Mucosa of descending colon (tissue), 3 donors: ENCODE measurements around the gene KLHDC9. TPM values are rescaled to one million over a fixed set of nuclear protein-coding genes. Genes with fewer than 3 reads are reported as not detected.

Source experiments
- ATAC-seq: fragments of 200-7000 bp; cut with Tn5 transposase; one replicate; pipeline ENCODE4 v1.9.1; 2020; ENCODE audit warnings: mild to moderate bottlenecking, moderate library complexity
- DNase-seq, 3 donors: peaks; one replicate each; pipeline ENCODE4 v3.0.0-alpha.2; 2020
- H3K36me3 ChIP-seq: fragments of 200-600 bp; one replicate; pipeline ENCODE4 v1.8.0; 2021; ENCODE audit warnings: low read depth, mild to moderate bottlenecking
- H3K4me1 ChIP-seq: fragments of 200-600 bp; one replicate; pipeline ENCODE4 v1.8.0; 2021; ENCODE audit warnings: low read depth, mild to moderate bottlenecking
- H3K4me3 ChIP-seq: fragments of 200-600 bp; one replicate; pipeline ENCODE4 v1.8.0; 2021; ENCODE audit warnings: mild to moderate bottlenecking
- H3K9me3 ChIP-seq: fragments of 200-600 bp; one replicate; pipeline ENCODE4 v1.8.0; 2021; ENCODE audit warnings: mild to moderate bottlenecking
- CTCF ChIP-seq: fragments of 200-600 bp; IDR thresholded peaks from one replicate; pipeline ENCODE4 v1.8.0; 2022; ENCODE audit warnings: antibody characterized with exemption, mild to moderate bottlenecking
- intact Hi-C, 2 donors: fragments of 100-400 bp; cut with DNase I in 1 of 2; cut with micrococcal nuclease in 1 of 2; formaldehyde crosslinking; loops; one replicate each; pipeline versions ENCODE4 v1.11.0 to v1.11.1; 2022; cut with DNase I, micrococcal nuclease
- total RNA-seq, 3 donors: library from RNA; stranded (reverse); fragmentation: NEBNext Ultra II Directional in 2 of 3; extraction: Animal tissue kit (Norgen Biotek cat#: 25700) in 2 of 3; gene quantifications; one replicate each; pipeline versions ENCODE4 v1.2.1 to v1.2.4, GENCODE V29; 2021 to 2023
- donor health status: DM: no; HTN: no; CAD: no; lungs with moderate emphysema.
- donor health status: DM: no; HTN: no; CAD: no.
- donor health status: DM: no; HTN: yes; CAD: no.

Gene KLHDC9
- total RNA-seq, 3 donors from 2014 or later: 9.5 to 10.7 (median 9.7) TPM

GRCh38 chr1:161128591-161129420, 30.6 kb downstream of the KLHDC9 start:
- ATAC-seq: no peak
- H3K9me3 ChIP-seq: no peaks in the 10 kb centered on the region
- DNase-seq: no peak
- TF ChIP-seq CTCF: no peak
- no peaks in the 10 kb centered on the region for H3K36me3 ChIP-seq
- peaks cover 8% of the 10 kb centered on the region for H3K4me1 ChIP-seq
- H3K4me3 ChIP-seq: no peak overlapping the region
- intact Hi-C loops: no loop called here

- Histone ChIP-seq H3K4me1 (peaks cover 16% of the 10 kb centered on the region), H3K36me3 (no peaks in the 10 kb centered on the region), H3K9me3 (no peaks in the 10 kb centered on the region), H3K4me3 (no peak overlapping the region)
- DNase-seq (no peak), ATAC-seq (no peak)
- intact Hi-C loops: no loop called here
- TF ChIP-seq CTCF: no peak
These were observed 32.1 kb downstream of the KLHDC9 start for GRCh38 chr1:161130266-161130665.

- no peak for ATAC-seq
- DNase-seq: peak in 1 of 3 donors; percentile 21
- Histone ChIP-seq H3K4me1 (peaks cover 16% of the 10 kb centered on the region), H3K9me3 (no peaks in the 10 kb centered on the region), H3K36me3 (no peaks in the 10 kb centered on the region), H3K4me3 (peak overlapping the region; percentile 49)
- TF ChIP-seq CTCF: no peak
- intact Hi-C loops: no loop called here
These were observed 33.6 kb downstream of the KLHDC9 start for GRCh38 chr1:161131523-161132409.

GRCh38 chr1:161132410-161133219, 34.5 kb downstream of the KLHDC9 start, which contains the start of gene DEDD:
Gene DEDD, minus strand, starts transcription at chr1:161132667. Its CDS starts 8,205 bp downstream, at chr1:161124462.
- no peaks in the 10 kb centered on the region for H3K36me3 ChIP-seq
- no peak for TF ChIP-seq CTCF
- H3K4me3 ChIP-seq: peak within 1 kb of the TSS; percentile 49
- peaks cover 16% of the 10 kb centered on the region for H3K4me1 ChIP-seq
- ATAC-seq: peak; percentile 94
- DNase-seq: peak; percentile 91 to 97 (median 91)
- no peaks in the 10 kb centered on the region for H3K9me3 ChIP-seq
- intact Hi-C loops: no loop called here

GRCh38 chr1:161133220-161133740, 35.1 kb downstream of the KLHDC9 start:
- Histone ChIP-seq H3K4me1 (peaks cover 16% of the 10 kb centered on the region), H3K36me3 (no peaks in the 10 kb centered on the region), H3K4me3 (peak overlapping the region; percentile 49), H3K9me3 (no peaks in the 10 kb centered on the region)
- intact Hi-C loops: no loop called here
- ATAC-seq (no peak), DNase-seq (no peak)
- no peak for TF ChIP-seq CTCF
